ENCODE measurements around the gene NCR3LG1. TPM values are rescaled to one million over a fixed set of nuclear protein-coding genes. Genes with fewer than 3 reads are reported as not detected.

Gene NCR3LG1
- total RNA-seq, 1 donor from 2014 or later = 0.55 TPM

DNA sequence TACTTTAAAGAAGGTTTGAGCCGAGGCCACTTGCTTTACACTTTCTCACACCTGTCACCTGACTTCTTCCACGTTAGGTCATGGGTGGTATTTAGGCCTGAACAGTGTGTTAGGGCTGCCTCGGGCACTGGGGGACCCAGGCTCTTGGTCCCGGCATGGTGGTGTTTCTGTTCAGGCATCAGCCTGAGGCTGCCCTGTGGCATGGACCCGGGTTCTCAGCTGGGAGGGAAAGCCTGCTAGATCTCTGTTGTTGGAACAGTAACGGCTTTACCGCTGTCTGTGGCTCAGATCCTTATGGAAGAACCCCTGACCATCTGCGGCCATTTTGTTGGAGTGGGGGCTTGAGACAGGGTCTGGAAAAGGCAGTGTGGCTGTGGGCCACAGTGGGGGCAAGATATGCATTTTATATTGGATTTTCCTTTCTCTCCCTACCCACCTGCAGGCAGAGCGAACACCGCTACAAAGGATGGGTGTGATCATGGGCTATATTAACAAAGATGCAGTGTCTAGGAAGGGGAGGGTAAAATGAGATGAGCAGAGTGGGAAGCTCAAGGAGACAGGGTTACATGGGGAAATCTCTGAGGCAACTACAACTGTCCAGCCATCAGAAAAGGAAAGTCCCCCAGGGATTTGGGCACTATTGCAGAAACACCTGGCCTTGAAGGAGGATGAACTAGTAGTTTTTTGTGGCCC, 38.5 kb downstream of the NCR3LG1 start:
- ATAC-seq = no peak
- intact Hi-C loops (cut with micrococcal nuclease) = no loop called here
- DNase-seq = no peak

- intact Hi-C loops (cut with micrococcal nuclease) = no loop called here
Observed at GRCh38 chr11:17391493-17392355, 40.1 kb downstream of the NCR3LG1 start.

DNA sequence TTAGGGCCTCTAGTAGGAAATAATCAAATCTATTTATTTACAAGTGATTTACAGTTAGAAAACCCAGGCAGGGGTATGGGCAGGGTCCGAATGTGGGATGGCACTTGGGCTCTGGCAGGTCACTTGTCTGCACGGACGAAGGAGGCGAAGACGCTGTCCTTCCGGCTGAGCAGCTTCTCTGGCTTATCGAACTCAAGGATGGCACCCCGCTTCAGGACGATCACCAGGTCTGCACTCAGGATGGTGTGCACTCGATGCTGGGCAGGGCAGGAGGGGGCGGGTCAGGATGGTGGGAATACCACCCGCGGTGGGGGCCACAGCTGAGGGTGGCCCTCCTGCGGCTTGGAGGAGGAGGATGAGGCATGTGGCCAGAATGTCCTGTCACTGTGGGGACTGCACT, 41.3 kb downstream of the NCR3LG1 start:
- ATAC-seq = no peak
- intact Hi-C loops (cut with micrococcal nuclease) = no loop called here
- DNase-seq = no peak

More at GRCh38 chr11:17391493-17392355, 40.1 kb downstream of the NCR3LG1 start:
- ATAC-seq = no peak
- DNase-seq = no peak

DNA sequence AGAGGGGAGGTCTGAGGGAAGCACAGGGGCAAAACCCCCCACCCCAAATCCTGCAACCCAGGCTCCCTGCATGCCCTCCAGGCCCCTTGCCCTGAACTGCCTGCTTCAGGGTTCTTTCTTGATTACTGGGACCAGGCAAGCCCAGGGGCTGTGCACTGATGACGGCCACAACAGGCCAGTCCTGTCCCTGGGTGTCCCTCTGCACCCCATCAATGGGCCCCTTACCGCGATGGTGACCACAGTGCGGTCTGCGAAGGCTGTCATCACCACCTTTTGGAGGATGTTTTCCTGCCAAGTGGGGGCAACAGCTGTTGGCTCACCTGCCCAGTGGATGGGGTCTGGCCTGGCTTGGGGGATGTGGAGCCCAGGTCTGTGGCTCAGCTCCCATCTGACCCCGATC, 41.9 kb downstream of the NCR3LG1 start:
- intact Hi-C loops (cut with micrococcal nuclease) = no loop called here
- DNase-seq (no peak), ATAC-seq (no peak)

DNA sequence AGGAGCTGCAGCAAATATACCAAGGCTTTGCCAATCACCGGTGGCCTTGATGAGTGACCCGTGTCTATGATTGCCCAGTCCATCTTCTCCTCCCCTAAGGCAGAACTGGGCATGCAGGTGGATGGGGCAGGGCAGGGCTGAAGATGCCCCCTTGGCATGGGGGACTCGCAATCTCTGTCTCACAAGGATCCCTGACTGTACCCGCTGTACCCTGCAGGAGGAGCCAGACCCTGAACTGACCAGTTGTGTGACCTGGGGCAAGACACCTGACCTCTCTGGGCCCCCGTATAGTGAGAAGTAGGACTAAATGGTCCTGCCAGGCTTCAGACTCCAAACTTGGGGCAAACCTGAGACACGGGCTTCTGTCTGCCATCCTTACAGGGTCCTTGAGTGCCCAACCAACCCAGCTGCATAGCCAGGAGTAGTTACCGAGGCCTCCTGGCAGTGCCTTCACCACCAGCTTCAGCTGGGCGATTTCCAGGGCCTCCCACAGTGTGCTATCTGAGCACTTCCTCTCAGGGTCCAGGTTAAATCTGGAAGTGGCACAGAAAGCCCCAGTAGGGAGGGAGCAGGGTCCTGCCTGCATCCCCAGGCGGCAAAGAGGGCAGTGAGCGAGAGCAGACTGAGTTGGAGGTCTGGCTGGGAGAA, 43.3 kb downstream of the NCR3LG1 start:
- intact Hi-C loops (cut with micrococcal nuclease) = no loop called here
- DNase-seq (no peak), ATAC-seq (no peak)

- intact Hi-C loops (cut with micrococcal nuclease) = no loop called here
Observed at GRCh38 chr11:17395554-17395961, 44.0 kb downstream of the NCR3LG1 start.

DNA sequence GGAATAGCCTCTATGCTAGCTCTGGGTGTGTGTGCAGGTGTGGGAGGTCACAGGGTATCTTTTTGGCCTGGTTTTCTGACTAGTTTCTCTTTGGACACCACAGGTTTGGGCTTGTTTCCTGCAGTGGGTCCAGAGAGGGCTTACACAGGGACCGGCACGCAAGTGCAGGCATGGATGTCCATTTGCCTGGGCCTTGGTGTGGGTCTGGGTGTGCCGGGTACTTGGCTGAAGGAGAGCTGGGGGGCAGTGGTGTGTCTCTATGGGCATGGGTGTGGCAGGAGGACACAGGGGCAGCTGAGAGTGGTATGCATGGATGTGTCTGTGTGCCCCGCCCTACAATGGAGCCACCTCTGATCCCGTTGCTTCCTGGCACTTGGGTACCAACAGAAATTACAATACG, 44.4 kb downstream of the NCR3LG1 start:
- ATAC-seq (no peak), DNase-seq (no peak)
- intact Hi-C loops (cut with micrococcal nuclease) = no loop called here

More at GRCh38 chr11:17395554-17395961, 44.0 kb downstream of the NCR3LG1 start:
- no peak for ATAC-seq
- DNase-seq = no peak

DNA sequence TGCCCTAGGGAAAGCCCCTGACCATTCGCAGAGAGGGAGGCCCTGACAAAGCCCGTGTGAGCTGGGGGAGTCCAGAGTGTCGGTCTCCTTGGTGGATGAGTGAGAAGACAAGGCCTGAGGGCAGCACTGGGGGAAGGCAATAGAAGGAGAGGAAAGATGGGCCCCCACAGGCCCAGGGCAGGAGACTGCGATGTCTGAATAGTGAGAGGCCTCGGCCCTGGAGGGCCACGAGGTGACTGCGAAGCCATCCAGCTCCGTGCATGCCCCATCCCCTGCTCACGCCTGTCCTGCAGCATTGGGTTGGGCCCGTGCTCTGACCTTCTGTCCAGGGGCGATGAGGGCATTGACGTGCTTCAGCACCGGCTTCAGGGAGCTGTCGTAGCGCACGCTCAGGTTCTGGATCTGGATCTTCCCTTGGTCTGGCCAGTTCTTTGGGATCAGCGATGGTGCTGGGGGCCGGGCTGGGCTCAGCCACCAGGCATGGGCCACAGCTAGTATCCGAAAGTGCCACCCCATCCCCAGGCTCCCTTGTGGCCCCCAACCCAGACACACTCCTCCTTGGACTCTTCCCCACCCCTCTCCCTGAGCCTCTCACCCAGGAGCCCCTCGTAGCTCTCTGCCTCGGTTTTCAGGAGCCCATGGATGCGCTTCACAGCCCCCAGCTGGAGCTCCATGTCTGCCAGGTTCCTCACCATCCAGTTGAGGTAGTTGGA, 45.2 kb downstream of the NCR3LG1 start:
- ATAC-seq (no peak), DNase-seq (no peak)
- intact Hi-C loops (cut with micrococcal nuclease) = no loop called here

- ATAC-seq (no peak), DNase-seq (no peak)
- intact Hi-C loops (cut with micrococcal nuclease) = no loop called here
Observed at GRCh38 chr11:17397311-17398002, 45.9 kb downstream of the NCR3LG1 start.

GRCh38 chr11:17399236-17399635, 47.6 kb downstream of the NCR3LG1 start:
- ATAC-seq (no peak), DNase-seq (no peak)
- intact Hi-C loops (cut with micrococcal nuclease) = no loop called here

DNA sequence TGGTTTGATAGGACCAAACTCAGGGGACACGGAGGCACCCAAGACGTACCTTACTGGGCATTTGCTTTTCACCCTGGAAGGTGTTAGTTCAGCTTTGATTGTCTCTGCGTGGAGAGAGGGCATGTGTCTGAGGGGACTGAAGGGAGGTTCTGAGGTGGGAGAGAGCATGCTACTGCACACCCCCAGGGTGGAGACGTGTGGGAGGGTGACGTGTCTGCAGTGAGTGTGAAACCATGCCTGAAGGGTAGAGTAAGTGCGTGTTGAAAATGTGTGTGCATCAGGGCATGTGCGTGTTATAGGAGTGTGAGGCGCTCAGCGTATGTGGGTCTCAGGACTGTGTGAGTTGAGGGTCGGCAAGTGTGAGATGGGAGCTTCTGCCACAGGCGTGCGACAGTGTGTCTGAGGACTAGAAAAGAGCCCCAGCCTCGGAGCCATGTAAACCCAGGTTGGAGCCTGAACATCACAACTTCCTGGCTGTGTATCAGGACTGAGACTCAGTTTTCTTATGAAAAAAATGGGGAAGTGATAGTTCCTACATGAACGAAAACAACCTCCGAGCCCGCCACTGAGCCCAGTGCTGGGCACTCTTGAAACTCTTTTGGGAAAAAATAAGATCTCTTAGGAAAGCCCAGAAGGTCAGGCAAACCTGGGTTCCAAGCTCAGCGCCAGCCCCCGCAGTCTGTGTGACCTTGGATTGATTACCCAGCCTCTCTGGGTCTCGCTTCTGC, 48.6 kb downstream of the NCR3LG1 start:
- ATAC-seq (no peak), DNase-seq (no peak)
- intact Hi-C loops (cut with micrococcal nuclease) = no loop called here

DNA sequence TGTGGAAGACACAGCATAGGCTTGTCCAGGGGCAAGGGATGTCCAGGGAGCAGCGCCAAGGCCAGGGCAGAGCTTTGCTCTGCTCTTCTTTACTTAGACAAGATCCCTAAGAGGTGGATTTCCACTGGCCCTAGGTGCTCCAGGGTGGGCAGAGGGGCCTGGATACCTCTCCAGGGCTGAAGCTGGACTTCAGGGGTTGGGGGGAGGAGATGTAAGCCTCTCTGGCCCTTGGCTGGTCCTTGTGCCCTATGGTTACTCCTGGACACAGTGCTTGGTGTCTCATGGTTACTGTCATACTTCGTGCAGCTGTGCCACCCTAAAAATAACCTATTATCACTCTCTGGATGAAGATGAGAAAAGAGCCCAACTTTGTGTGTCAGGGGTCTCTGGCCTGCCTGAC, 49.7 kb downstream of the NCR3LG1 start:
- intact Hi-C loops (cut with micrococcal nuclease) = no loop called here
- ATAC-seq = no peak
- no peak for DNase-seq

DNA sequence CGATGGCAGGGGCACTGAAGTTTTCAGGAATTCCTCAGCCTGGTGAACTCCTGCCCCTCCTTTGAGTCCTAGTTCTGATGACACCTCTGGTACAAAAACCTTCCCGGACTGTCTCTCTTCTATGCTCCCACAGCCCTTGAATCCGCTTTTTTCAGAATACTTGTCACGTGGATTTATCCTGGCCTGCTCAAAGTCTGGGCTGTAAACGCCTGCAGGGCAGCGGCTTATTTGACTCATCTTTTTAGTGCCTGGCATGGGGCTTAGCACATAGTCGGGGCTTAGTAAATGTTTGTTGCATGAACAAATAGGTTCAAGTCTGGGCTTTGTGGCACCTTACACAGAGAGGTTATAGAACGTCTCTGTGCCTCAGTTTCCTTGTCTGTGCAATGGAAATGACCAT, 50.2 kb downstream of the NCR3LG1 start:
- ATAC-seq (no peak), DNase-seq (no peak)
- intact Hi-C loops (cut with micrococcal nuclease) = no loop called here

DNA sequence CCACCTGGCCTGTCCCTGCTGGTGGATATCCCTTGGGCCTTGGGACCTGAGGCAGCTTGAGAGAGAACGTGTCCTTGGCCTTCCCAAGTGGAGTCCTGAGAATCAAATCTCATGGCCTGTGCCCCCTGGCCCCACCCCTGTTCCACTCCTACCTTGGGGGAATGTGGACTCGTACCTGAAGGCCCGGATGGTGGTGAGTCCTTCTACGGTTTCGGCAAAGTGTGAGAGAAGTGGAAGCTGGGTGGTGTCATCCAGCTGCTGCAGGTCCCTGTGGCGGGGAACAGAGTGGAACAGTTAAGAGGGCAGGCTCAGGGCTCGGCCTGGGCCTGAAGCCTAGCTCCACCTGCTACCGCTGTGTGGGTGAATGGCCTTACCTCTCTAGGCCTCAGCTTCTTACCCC, 50.9 kb downstream of the NCR3LG1 start:
- no peak for DNase-seq
- intact Hi-C loops (cut with micrococcal nuclease) = no loop called here
- ATAC-seq = no peak

DNA sequence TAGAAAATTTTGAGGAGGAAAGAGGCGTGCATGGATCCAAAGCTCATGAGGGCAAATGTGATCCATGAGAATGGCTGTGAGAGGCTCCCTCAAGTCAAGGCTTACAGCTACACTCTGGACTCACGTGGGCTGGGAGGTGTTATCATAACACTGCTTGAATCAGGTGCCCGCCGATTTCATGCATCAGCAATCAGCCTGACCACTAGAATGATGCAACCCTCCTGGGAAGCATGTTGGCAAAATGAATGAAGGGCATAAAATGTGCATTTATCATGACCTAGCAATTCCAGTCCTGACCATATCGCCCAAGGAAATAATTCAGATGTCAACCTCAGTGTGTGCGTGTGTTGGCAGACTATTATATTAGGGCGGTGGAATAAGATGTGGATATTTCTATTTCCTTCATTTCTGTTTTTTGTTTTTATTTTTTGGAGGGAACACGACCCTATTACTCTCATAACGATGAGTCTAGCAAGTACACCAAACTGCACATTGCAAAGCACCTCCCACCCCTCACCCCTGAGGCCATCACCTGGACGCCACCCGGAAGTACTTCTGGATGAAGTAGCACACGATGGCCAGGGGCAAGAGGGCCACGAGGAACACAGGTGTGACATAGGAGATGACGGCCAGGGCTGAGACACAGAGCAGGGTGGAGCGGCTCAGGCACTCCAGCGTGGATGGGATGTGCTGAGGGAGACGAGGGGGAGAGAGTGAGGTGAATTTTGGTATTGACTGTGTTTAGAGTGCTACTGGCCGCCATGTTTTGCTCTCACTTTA, 52.6 kb downstream of the NCR3LG1 start:
- intact Hi-C loops (cut with micrococcal nuclease) = no loop called here
- DNase-seq (no peak), ATAC-seq (no peak)

DNA sequence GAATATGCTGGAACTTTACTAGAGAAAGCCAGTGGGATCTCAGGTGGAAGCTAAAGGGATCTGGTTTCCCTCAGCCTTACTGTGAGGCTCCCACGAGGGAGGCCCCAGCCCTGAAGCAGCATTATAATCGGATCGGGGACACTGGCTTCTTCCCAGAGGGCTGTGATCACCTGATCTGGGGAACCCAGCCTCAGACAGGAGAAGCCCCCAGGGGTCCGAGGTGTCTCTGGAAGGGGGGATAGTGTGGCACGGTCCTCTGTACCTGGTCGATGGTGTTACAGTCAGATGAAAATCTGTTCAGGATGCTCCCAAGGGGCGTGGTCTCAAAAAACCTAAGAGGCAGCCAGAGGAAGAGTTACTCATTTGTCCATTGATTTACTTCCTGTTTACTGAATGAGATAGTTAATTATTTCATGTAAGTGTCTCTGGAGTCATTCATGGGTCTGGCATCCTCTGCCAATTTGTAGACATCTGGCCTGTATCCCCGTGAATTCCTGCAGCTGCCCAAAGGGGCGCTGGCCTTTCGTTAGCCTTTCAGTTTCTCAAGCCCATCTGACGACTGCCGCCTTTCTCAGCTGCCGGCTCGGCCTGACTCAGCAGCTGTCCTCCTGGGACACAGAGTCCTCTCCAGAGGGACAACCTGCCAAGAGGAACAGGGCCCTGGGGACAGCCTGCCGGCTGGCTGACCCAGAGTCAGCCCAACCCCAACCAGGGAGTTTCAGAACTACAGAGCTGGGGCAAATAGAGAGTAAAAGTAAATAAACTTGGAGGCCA, 53.8 kb downstream of the NCR3LG1 start:
- peak; percentile 84 for DNase-seq
- peak; percentile 98 for ATAC-seq
- intact Hi-C loops (cut with micrococcal nuclease) = no loop called here

Data from left ventricle myocardium superior (tissue), 1 donor.